Common myeloid progenitor, CD34-positive (primary cell): ENCODE results near the gene HNRNPA2B1. TPM values are rescaled to one million over a fixed set of nuclear protein-coding genes. Genes with fewer than 3 reads are reported as not detected.

ENCODE experiments used
- CTCF ChIA-PET: fragments of 350-600 bp; sonication (Branson Sonifier 250); formaldehyde crosslinking; loops from one replicate; lab custom pipeline; 2021; ENCODE audit warnings: antibody characterized with exemption; lab: Charles Lee
- POLR2A ChIA-PET: fragments of 350-600 bp; sonication (Branson Sonifier 250); formaldehyde crosslinking; loops from one replicate; lab custom pipeline; 2021; ENCODE audit warnings: antibody characterized with exemption; lab: Charles Lee
- DNase-seq, 3 donors: peaks; one replicate each; pipeline versions ENCODE4 v3.0.0 to v3.0.0-alpha.2; 2013
- H3K27ac ChIP-seq, 2 experiments: 1 replicate in 1 of 2; 2 replicates in 1 of 2; pipeline ENCODE4 v1.7.0; 2013; ENCODE audit warnings: inconsistent platforms in 2 of 2, low read length in 2 of 2, mild to moderate bottlenecking in 2 of 2, low read depth in 1 of 2, moderate library complexity in 1 of 2; ENCODE audit not compliant: severe bottlenecking in 2 of 2, insufficient read depth in 1 of 2, poor library complexity in 1 of 2
- H3K27me3 ChIP-seq, 5 experiments: replicated peaks in 2 of 5; 1 replicate in 3 of 5; 2 replicates in 2 of 5; pipeline versions ENCODE4 v1.6.1 to v1.7.0; 2013; ENCODE audit warnings: low read length in 4 of 5, mild to moderate bottlenecking in 2 of 5, moderate library complexity in 2 of 5, inconsistent platforms in 1 of 5; ENCODE audit not compliant: insufficient read depth in 5 of 5, control insufficient read depth in 4 of 5
- H3K36me3 ChIP-seq, 4 experiments: 1 replicate in 2 of 4; 2 replicates in 2 of 4; pipeline versions ENCODE4 v1.6.1 to v1.7.0; 2013; ENCODE audit warnings: low read length in 3 of 4, control low read depth in 1 of 4, mild to moderate bottlenecking in 1 of 4; ENCODE audit not compliant: control insufficient read depth in 4 of 4, insufficient read depth in 4 of 4
- H3K4me1 ChIP-seq, 4 experiments: 1 replicate in 3 of 4; 2 replicates in 1 of 4; pipeline versions ENCODE4 v1.6.1 to v1.7.1; 2013; ENCODE audit warnings: low read length in 3 of 4, mild to moderate bottlenecking in 3 of 4, control low read depth in 1 of 4, inconsistent platforms in 1 of 4, moderate library complexity in 1 of 4; ENCODE audit not compliant: control insufficient read depth in 4 of 4, insufficient read depth in 4 of 4; ENCODE audit errors: control extremely low read depth in 1 of 4
- H3K4me3 ChIP-seq, 7 experiments: 1 replicate in 4 of 7; 2 replicates in 3 of 7; pipeline versions ENCODE4 v1.5.1 to v1.7.0; 2013; ENCODE audit warnings: mild to moderate bottlenecking in 7 of 7, low read length in 6 of 7, moderate library complexity in 6 of 7, inconsistent platforms in 2 of 7, low read depth in 2 of 7, control low read depth in 1 of 7; ENCODE audit not compliant: insufficient read depth in 4 of 7, control insufficient read depth in 1 of 7; ENCODE audit errors: extremely low read depth in 1 of 7
- H3K9me3 ChIP-seq, 5 experiments: 1 replicate in 4 of 5; 2 replicates in 1 of 5; pipeline versions ENCODE4 v1.6.1 to v1.7.1; 2013; ENCODE audit warnings: low read length in 4 of 5, mild to moderate bottlenecking in 2 of 5, inconsistent platforms in 1 of 5, low read depth in 1 of 5, moderate library complexity in 1 of 5; ENCODE audit not compliant: control insufficient read depth in 4 of 5, insufficient read depth in 2 of 5; ENCODE audit errors: control extremely low read depth in 1 of 5
- WGBS: methylation state at CpG from one replicate; pipeline ENCODE4 v1.1.5; 2013; ENCODE audit not compliant: insufficient coverage; 5-methylcytosine and 5-hydroxymethylcytosine counted together
- polyA plus RNA-seq: library from polyadenylated mRNA; unstranded; fragments of 120-200 nt; gene quantifications from one replicate; pipeline ENCODE4 v1.2.1, GENCODE V29; 2013

HNRNPA2B1 gene
- 865 TPM for polyA plus RNA-seq

DNA sequence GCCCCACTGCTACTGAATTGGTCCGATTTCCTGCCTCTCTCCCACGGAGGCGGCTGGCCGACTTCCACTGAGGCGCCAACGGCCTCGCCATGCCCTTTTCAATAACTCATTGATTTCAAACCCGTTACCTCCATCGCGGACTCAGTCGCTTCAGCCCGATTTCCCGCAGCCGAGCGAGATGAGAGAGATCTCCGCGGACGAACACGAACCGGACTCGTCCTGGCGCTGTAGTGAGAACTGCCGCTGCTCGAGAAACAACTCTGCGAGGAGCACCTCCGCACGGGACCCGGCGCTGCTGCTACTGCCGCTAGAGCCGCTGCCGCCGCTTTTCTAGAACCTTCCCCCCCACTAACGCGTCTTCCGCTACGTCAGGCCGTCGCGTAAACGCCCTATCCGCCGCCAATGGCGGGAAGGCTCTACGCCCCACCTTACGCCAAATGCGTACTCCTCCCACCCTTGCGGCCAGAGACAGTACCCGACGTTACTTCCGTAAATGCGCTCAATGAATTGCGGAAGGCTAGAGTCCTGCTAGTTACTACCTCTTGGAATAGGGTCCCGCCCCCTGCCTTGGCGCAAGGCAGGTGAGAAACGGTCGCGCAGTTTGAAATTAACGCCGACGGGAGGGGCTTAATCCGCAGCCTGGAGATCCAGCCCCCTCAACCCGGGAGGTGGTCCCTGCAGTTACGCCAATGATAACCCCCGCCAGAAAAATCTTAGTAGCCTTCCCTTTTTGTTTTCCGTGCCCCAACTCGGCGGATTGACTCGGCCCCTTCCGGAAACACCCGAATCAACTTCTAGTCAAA is at the start of gene HNRNPA2B1:
TSS of gene HNRNPA2B1 (minus strand) at position 303 of the 803 bp plus-strand sequence. CDS start at position 134, 169 bp downstream.
- Histone ChIP-seq H3K27me3 (no peaks in the 10 kb centered on the region), H3K4me3 (peak within 1 kb of the TSS; percentile 95 to 100 (median 99)), H3K36me3 (peaks cover 14 to 53% (median 24%) of the 10 kb centered on the region in 4 experiments), H3K9me3 (no peaks in the 10 kb centered on the region), H3K4me1 (peaks cover 36 to 55% (median 50%) of the 10 kb centered on the region in 4 experiments), H3K27ac (peak within 1 kb of the TSS; percentile 98 to 99)
- 0% methylated on average over 68 of the region's 71 CpGs for WGBS
- CTCF ChIA-PET: interaction anchor here (0.8 to 4.9 kb wide), 7 partner anchors 9 to 957 kb away, joined by 3 to 41 read pairs (median 4); partner anchors contain the start of gene NFE2L3
- POLR2A ChIA-PET: interaction anchor here (0.5 to 4.1 kb wide), 21 partner anchors 9 to 969 kb away, joined by 3 to 28 read pairs (median 4); partner anchors contain the start of genes HOXA7, NFE2L3 and SNX10
- peak; percentile 99 to 100 (median 100) for DNase-seq

DNA sequence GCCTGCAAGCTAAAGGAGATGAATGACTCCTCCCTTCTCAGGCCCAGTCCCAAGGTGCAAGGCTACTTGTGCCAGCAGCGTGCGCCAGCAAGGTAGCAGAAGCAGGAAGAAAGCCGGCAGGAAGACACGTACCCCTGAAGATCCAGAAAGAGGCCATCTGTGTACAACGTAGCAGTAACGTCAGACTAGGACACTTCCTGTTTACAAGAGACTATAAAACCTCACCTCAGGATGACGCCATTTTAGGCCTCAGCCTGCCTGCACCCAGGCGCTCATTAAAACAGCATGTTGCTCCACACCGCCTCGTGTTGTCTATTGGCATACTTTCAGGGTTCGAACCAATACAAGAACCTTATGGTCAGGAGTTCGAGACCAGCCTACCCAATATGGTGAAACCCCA is 49.7 kb upstream of the HNRNPA2B1 start:
- Histone ChIP-seq H3K27ac (no peak overlapping the region), H3K36me3 (no peaks in the 10 kb centered on the region), H3K9me3 (no peaks in the 10 kb centered on the region), H3K4me3 (no peak overlapping the region), H3K4me1 (no peaks in the 10 kb centered on the region), H3K27me3 (no peaks in the 10 kb centered on the region)
- POLR2A ChIA-PET: no interaction called here
- DNase-seq: no peak
- CTCF ChIA-PET: no interaction called here
- 89% methylated on average over 9 of the region's 12 CpGs for WGBS

GRCh38 chr7:26245150-26245549 is 44.6 kb upstream of the HNRNPA2B1 start:
- 97% methylated on average over 11 of the region's 13 CpGs for WGBS
- Histone ChIP-seq H3K9me3 (no peaks in the 10 kb centered on the region), H3K36me3 (no peaks in the 10 kb centered on the region), H3K4me3 (no peak overlapping the region), H3K27ac (no peak overlapping the region), H3K4me1 (no peaks in the 10 kb centered on the region), H3K27me3 (no peaks in the 10 kb centered on the region)
- ChIA-PET POLR2A (no interaction called here), CTCF (interaction anchor here (1.4 kb wide), 1 partner anchor 15 kb away, joined by 4 read pairs; no protein-coding TSS in a partner anchor)
- DNase-seq: no peak

GRCh38 chr7:26238032-26238431 is 37.5 kb upstream of the HNRNPA2B1 start:
- ChIA-PET CTCF (interaction anchor here (1.0 to 1.2 kb wide), 2 partner anchors 17 to 22 kb away, joined by 4 read pairs; no protein-coding TSS in a partner anchor), POLR2A (interaction anchor here (1.2 kb wide), 1 partner anchor 10 kb away, joined by 4 read pairs; no protein-coding TSS in a partner anchor)
- Histone ChIP-seq H3K4me3 (no peak overlapping the region), H3K4me1 (peaks cover 3 to 8% (median 7%) of the 10 kb centered on the region in 4 experiments), H3K27ac (no peak overlapping the region), H3K36me3 (no peaks in the 10 kb centered on the region), H3K27me3 (no peaks in the 10 kb centered on the region), H3K9me3 (no peaks in the 10 kb centered on the region)
- 75% methylated on average over 1 of the region's 3 CpGs for WGBS
- DNase-seq: no peak

- peaks cover 3 to 8% (median 7%) of the 10 kb centered on the region in 4 experiments for H3K4me1 ChIP-seq
- ChIA-PET CTCF (interaction anchor here (1.0 to 1.2 kb wide), 2 partner anchors 10 to 16 kb away, joined by 3 to 4 read pairs; no protein-coding TSS in a partner anchor), POLR2A (interaction anchor here (1.2 kb wide), 1 partner anchor 9 kb away, joined by 4 read pairs; no protein-coding TSS in a partner anchor)
- no peaks in the 10 kb centered on the region for H3K27me3 ChIP-seq
- H3K9me3 ChIP-seq: no peaks in the 10 kb centered on the region
- H3K36me3 ChIP-seq: no peaks in the 10 kb centered on the region
- no peak overlapping the region for H3K27ac ChIP-seq
- WGBS: 94% methylated on average over 6 of the region's 6 CpGs
- H3K4me3 ChIP-seq: no peak overlapping the region
- peak in 1 of 3 donors; percentile 4 for DNase-seq
Measured at GRCh38 chr7:26237035-26237807, 36.7 kb upstream of the HNRNPA2B1 start.

GRCh38 chr7:26233902-26234511 is 33.5 kb upstream of the HNRNPA2B1 start:
- H3K4me3 ChIP-seq: peak overlapping the region in 1 of 7 experiments; percentile 37
- peak; percentile 32 to 68 (median 61) for DNase-seq
- ChIA-PET CTCF (interaction anchor here (0.5 to 1.0 kb wide), 3 partner anchors 9 to 43 kb away, joined by 3 read pairs; no protein-coding TSS in a partner anchor), POLR2A (no interaction called here)
- H3K9me3 ChIP-seq: no peaks in the 10 kb centered on the region
- no peaks in the 10 kb centered on the region for H3K36me3 ChIP-seq
- WGBS: 26% methylated on average over 5 of the region's 5 CpGs
- H3K4me1 ChIP-seq: peaks cover 3 to 8% (median 7%) of the 10 kb centered on the region in 4 experiments
- H3K27ac ChIP-seq: peak overlapping the region in 1 of 2 experiments; percentile 55
- H3K27me3 ChIP-seq: no peaks in the 10 kb centered on the region
